CD1c-positive myeloid dendritic cell (primary cell): ENCODE data around the gene SLC16A12.

ENCODE experiments used
- DNase-seq: peaks from one replicate; pipeline ENCODE4 v3.0.0-alpha.2; 2016; ENCODE audit errors: extremely low spot score

SLC16A12 gene

DNA sequence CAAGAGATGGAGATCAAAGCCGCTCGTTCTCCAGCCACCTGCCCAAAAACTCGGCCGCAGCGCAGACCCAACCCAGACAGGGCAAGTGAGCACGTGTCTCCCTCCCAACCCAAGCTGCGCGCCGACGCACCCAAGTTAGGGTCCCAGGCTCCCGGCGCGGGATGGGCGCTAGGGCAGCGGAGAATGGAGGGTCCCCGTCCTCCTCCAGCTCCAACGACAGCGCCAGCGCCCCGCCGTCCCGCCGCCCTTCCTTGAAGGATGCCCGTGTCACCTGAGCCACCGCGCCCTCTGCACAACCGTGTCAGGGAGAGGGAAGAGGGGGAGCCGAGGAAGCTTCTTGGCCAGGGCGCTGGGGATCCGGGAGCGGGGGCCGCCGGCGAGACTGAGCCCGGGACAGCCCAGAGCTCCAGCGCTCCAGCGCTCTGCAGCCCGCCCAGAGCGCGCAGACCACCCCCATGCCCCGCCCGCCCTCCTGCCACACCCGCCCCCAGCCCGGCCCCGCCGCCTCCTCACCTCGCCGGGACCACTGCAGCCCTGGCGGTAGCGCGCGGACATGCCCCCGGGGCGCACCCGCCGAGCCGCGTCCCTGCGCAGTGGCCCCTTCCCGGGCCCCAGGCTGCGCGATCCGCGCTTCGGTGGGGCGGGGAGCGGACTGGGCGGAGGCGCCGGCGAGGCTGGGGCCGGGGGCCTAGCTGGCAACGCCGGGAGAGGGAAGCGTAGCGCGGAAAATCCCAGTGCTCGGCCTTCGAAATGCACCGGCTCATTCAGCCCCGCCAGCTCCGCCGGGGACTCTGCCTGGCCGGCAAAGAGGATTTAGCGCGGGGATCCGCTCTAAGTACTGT is at the start of gene SLC16A12:
Gene SLC16A12, minus strand, starts transcription at position 424 of the 842 bp plus-strand sequence. CDS start 73,016 bp downstream, outside the sequence.
- no peak for DNase-seq

DNA sequence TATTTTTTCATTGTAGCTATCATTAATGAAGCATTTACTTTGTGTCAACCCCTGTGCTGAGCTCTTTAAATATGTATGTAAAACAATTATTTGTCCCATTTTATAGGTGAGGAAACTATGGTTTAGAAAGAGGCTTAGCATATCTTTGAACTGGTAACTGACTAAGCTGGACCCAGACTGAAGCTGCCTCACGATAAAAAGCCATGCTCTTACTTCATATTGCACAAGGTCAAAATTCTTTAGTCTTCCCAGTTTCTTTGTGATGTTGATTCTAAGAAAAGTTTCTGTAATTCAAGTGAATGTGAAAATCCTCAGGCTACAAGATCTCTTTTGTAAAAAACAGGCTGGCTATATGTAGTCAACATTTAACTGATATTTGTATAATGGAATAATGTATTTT is 46.6 kb upstream of the SLC16A12 start:
- no peak for DNase-seq

DNA sequence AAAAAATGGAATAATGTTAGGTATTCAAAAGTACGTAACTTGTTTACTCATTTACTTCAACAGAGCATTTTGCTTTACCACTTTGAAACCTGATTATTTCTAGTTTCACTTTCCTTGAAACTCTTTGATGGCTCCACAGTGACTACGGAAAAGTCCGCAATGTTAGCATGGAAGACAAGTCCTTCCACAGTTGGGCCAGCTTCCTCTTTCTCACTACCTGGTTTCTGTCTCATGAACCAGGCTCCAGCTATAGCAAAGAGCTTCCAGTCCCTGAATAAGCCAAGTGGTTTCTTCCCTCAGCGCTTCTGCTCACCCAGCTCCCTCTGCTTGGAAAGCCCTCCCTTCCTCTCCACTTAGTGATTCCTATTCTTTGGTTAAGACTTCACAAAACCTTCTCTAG is 44.8 kb upstream of the SLC16A12 start:
- peak; percentile 4 for DNase-seq

- DNase-seq, result no peak
Measured at GRCh38 chr10:89576696-89577095, 41.3 kb upstream of the SLC16A12 start.

GRCh38 chr10:89576022-89576421 is 40.6 kb upstream of the SLC16A12 start:
- DNase-seq, result no peak

- DNase-seq, result no peak
Measured at GRCh38 chr10:89575031-89575430, 39.6 kb upstream of the SLC16A12 start.

- DNase-seq, result peak; percentile 33
Measured at GRCh38 chr10:89574368-89574767, 39.0 kb upstream of the SLC16A12 start.

- DNase-seq, result no peak
Measured at GRCh38 chr10:89567576-89568245, 32.3 kb upstream of the SLC16A12 start.

GRCh38 chr10:89566992-89567391 is 31.6 kb upstream of the SLC16A12 start:
- no peak for DNase-seq

DNA sequence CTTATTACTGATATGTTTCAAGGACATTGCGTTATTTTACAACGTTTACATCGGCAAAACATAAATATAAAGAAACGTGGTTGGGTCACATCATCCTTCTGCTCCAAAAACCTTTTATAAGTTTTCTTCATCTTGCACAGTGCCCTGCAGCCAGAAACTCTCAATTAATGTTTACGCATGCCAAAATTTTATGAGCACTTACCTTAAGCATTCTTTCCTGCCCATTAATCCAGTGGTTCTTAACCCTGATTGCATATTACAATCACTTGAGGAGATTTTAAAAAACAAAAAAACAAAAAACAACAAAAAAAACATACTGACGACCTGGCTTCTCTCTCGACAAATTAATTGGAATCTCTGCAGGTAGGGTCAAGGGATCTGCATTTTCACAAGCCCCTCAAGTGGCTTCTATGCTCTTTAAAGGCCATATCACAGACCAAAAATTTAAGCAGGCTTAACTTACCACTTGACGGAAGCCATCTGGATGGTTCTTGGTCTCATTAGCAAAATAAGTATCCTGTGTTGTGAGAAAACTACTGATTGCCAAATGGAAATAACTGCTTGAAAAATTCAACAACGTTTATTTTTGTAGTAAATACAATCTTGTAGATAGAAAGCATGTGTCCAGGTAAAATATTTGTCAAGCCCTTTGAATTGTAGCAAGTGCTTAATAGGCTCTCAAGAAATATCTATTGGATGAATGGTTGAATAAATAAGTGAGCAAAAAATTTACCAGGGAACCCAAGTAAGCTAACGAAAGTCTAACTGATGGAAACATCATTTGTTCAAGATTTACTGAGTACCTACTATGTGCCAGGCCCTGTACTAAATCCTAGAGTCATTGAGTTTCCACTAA is 30.9 kb upstream of the SLC16A12 start:
- no peak for DNase-seq

- no peak for DNase-seq
Measured at GRCh38 chr10:89565180-89565579, 29.8 kb upstream of the SLC16A12 start.

GRCh38 chr10:89563861-89564478 is 28.6 kb upstream of the SLC16A12 start:
- peak; percentile 65 for DNase-seq

- no peak for DNase-seq
Measured at GRCh38 chr10:89563311-89563710, 27.9 kb upstream of the SLC16A12 start.

- DNase-seq, result no peak
Measured at GRCh38 chr10:89556600-89556999, 21.2 kb upstream of the SLC16A12 start.

- no peak for DNase-seq
Measured at GRCh38 chr10:89555688-89556445, 20.5 kb upstream of the SLC16A12 start.

DNA sequence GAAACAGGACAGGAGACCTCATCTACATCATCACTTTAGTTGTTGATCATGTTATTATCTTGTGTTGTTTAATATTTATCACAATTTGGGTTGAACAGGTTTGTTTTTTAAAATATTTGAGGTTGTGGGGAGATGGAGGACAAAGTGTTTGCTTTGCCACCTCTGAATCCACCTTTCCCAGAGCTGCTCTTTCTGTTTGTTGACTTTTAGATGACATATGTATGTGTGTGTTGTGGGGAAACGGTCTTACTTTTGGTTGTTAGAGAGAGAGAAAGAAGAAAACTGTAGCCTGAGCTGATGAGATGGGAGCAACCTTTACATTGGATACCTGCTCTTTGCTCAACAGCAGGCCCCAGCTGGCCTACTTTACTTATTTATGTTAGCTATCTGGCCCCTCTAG is 19.0 kb upstream of the SLC16A12 start:
- no peak for DNase-seq

GRCh38 chr10:89553064-89553734 is 17.8 kb upstream of the SLC16A12 start:
- DNase-seq, result no peak

DNA sequence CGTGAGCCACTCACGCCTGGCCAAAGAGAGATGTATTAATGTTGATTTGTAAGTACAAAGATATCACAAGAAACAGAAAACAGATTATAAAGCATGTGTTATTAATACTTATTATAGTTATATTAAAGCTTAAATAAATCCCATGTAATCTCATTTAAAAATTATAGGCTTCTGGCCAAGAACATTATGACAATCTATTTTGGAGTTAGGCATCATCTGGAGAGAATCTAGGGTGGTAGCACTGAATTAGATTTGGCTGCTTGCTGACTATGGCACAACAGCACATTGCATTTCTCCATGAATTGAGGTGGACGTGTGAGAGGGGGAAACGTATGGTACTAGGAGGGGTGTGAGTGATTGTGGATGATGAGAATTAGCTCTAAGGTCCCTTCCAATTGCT is 16.8 kb upstream of the SLC16A12 start:
- no peak for DNase-seq

GRCh38 chr10:89550509-89550908 is 15.1 kb upstream of the SLC16A12 start:
- DNase-seq, result no peak

DNA sequence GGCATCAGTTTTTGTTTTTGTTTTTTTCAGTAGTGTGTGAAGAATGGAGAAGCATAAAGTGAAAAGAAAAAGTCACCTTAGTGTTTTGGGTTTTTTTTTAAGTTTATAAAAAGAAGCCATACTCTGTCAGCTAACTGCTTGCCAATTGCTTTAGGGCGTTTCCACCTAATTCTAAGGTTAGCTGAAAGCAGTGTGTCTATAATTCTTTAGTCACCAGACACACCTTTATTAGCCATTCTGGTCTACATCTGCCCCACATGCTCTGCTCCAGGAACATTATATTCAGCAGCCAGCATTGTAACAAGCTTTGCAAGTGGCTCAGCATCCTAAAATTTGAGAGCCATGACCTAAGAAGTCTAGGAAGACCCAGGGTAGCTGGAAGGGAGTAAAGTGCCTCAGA is 14.1 kb upstream of the SLC16A12 start:
- no peak for DNase-seq
